K562 (cell line): ENCODE measurements around the gene MRPS26. TPM values are rescaled to one million over a fixed set of nuclear protein-coding genes. Genes with fewer than 3 reads are reported as not detected.

Experiments
- ATAC-seq: fragments of 200-7000 bp; cut with Tn5 transposase; 3 replicates; pipeline ENCODE4 v1.9.1; 2020; ENCODE audit warnings: moderate library complexity
- BruUV-seq: library from RNA; stranded (reverse); fragments of 400-500 nt; replicated peaks from 2 replicates; lab custom pipeline; 2021; lab: Mats Ljungman, UMichigan
- CTCF ChIA-PET: fragments of 300-600 bp; formaldehyde crosslinking; extraction: SDS; loops from one replicate; lab custom pipeline; 2021; ENCODE audit warnings: low intra/inter-chr PET ratio; lab: Yijun Ruan, JAX
- POLR2A ChIA-PET: fragments of 300-600, 350-650 bp; sonication (Branson Sonifier 250); formaldehyde crosslinking; extraction: SDS; loops from one replicate; lab custom pipeline; 2021; ENCODE audit warnings: antibody characterized with exemption, inconsistent platforms; lab: Yijun Ruan, JAX
- DNase-seq, 4 experiments: peaks; one replicate each; pipeline versions ENCODE4 v3.0.0 to v3.0.0-alpha.2; 2011 to 2018; ENCODE audit warnings: low spot score in 3 of 4, mixed read lengths in 3 of 4; ENCODE audit errors: extremely low read depth in 1 of 4
- FAIRE-seq: peaks from 2 replicates; lab custom pipeline; 2011; peaks lifted over from hg19 to GRCh38; lab: Jason Lieb, UNC
- H2AFZ ChIP-seq: 2 replicates; pipeline ENCODE4 v1.6.0; 2011; ENCODE audit warnings: low read depth, low read length, control low read depth, inconsistent platforms
- H3K27ac ChIP-seq: fragments of 200-600 bp; 3 replicates; pipeline ENCODE4 v1.8.0; 2011; ENCODE audit warnings: low read depth, mild to moderate bottlenecking, control low read depth, inconsistent platforms, low read length, moderate library complexity, mixed read lengths; ENCODE audit errors: extremely low read depth
- H3K27me3 ChIP-seq, 2 experiments: fragments of 300-600 bp in 1 of 2; 2 replicates in 1 of 2; 3 replicates in 1 of 2; pipeline versions ENCODE4 v1.6.0 to v1.8.0; 2011; ENCODE audit warnings: inconsistent platforms in 2 of 2, low read length in 2 of 2, mild to moderate bottlenecking in 1 of 2, mixed read lengths in 1 of 2, moderate library complexity in 1 of 2; ENCODE audit not compliant: control insufficient read depth in 2 of 2, insufficient read depth in 2 of 2
- H3K36me3 ChIP-seq: fragments of 300-600 bp; 3 replicates; pipeline ENCODE4 v1.8.0; 2011; ENCODE audit warnings: mild to moderate bottlenecking, low read length, inconsistent platforms; ENCODE audit not compliant: control insufficient read depth, insufficient read depth
- H3K4me1 ChIP-seq, 2 experiments: fragments of 200-600 bp in 1 of 2; replicated peaks in 1 of 2; 2 replicates in 1 of 2; 3 replicates in 1 of 2; pipeline versions ENCODE4 v1.5.1 to v1.8.0; 2011; ENCODE audit warnings: inconsistent platforms in 2 of 2, low read length in 2 of 2, mild to moderate bottlenecking in 1 of 2, mixed read lengths in 1 of 2, moderate library complexity in 1 of 2; ENCODE audit not compliant: control insufficient read depth in 2 of 2, insufficient read depth in 2 of 2
- H3K4me2 ChIP-seq: 2 replicates; pipeline ENCODE4 v1.6.1; 2011; ENCODE audit warnings: low read length, control low read depth, inconsistent platforms, mixed read lengths; ENCODE audit not compliant: insufficient read depth
- H3K4me3 ChIP-seq: fragments of 200-600 bp; sonication (generic), shearing (Covaris generic); 2 replicates; pipeline ENCODE4 v1.5.1; 2016; ENCODE audit warnings: control low read depth, inconsistent platforms
- H3K79me2 ChIP-seq: fragments of 200-600 bp; 3 replicates; pipeline ENCODE4 v1.8.0; 2011; ENCODE audit warnings: low read length, inconsistent platforms; ENCODE audit not compliant: control insufficient read depth, insufficient read depth
- H3K9ac ChIP-seq, 2 experiments: 2 replicates each; pipeline versions ENCODE4 v1.6.0 to v1.6.1; 2011; ENCODE audit warnings: low read depth in 2 of 2, low read length in 2 of 2, control low read depth in 1 of 2, inconsistent platforms in 1 of 2, mild to moderate bottlenecking in 1 of 2, mixed read lengths in 1 of 2; ENCODE audit not compliant: insufficient read depth in 1 of 2
- H3K9me1 ChIP-seq: one replicate; pipeline ENCODE4 v1.6.0; 2011; ENCODE audit warnings: inconsistent platforms, mild to moderate bottlenecking, low read length, moderate library complexity; ENCODE audit not compliant: control insufficient read depth, insufficient read depth
- H3K9me3 ChIP-seq: replicated peaks from 2 replicates; pipeline ENCODE4 v1.5.1; 2011; ENCODE audit warnings: low read depth, low read length, inconsistent platforms; ENCODE audit not compliant: control insufficient read depth, insufficient read depth
- H4K20me1 ChIP-seq: replicated peaks from 2 replicates; pipeline ENCODE4 v1.6.1; 2011; ENCODE audit warnings: low read length, inconsistent platforms, mixed read lengths; ENCODE audit not compliant: control insufficient read depth, insufficient read depth
- GATAD2B ChIP-seq: fragments of 450-650 bp; IDR thresholded peaks from 2 replicates; pipeline ENCODE4 v1.6.1; 2017; ENCODE audit warnings: mild to moderate bottlenecking, borderline replicate concordance
- IFI16 ChIP-seq: fragments of 250-450 bp; sonication (Bioruptor Pico); IDR thresholded peaks from 2 replicates; pipeline ENCODE4 v2.1.2; 2022; ENCODE audit warnings: mild to moderate bottlenecking, inconsistent platforms
- MEIS2 ChIP-seq: fragments of 450-650 bp; IDR thresholded peaks from 2 replicates; pipeline ENCODE4 v1.6.1; 2014; ENCODE audit warnings: mild to moderate bottlenecking; ENCODE audit not compliant: partially characterized antibody
- POLR2AphosphoS5 ChIP-seq: IDR thresholded peaks from 2 replicates; pipeline ENCODE4 v1.6.1; 2011; ENCODE audit warnings: mild to moderate bottlenecking, low read depth, low read length, moderate library complexity; ENCODE audit not compliant: control insufficient read depth, insufficient read depth
- RCOR1 ChIP-seq, 2 experiments: IDR thresholded peaks; 2 replicates each; pipeline ENCODE4 v1.6.1; 2012; ENCODE audit warnings: low read depth in 2 of 2, low read length in 2 of 2, borderline replicate concordance in 1 of 2, improper control_type of control experiment in 1 of 2
- SREBF1 ChIP-seq: fragments of 150-350 bp; IDR thresholded peaks from 2 replicates; pipeline ENCODE4 v1.6.1; 2014; ENCODE audit warnings: antibody characterized with exemption, low read depth, low read length, borderline replicate concordance
- ZNF586 ChIP-seq: fragments of 450-650 bp; formaldehyde crosslinking; conservative IDR thresholded peaks from 2 replicates; pipeline ENCODE4 v1.4.0; 2020; ENCODE audit warnings: mild to moderate bottlenecking, moderate library complexity
- WGBS: fragments of 100-300 bp; shearing (Covaris generic); methylation state at CpG from one replicate; pipeline ENCODE4 v1.1.6; 2016; ENCODE audit warnings: low coverage, mixed read lengths; ENCODE audit not compliant: insufficient coverage; ENCODE audit errors: missing lambda C conversion rate; 5-methylcytosine and 5-hydroxymethylcytosine counted together
- in situ Hi-C: fragments of 300-500 bp; cut with MboI; formaldehyde crosslinking; loops from 4 replicates; pipeline ENCODE4 v1.15.0; 2018; ENCODE audit warnings: inconsistent platforms, mixed read lengths
- intact Hi-C: fragments of 100-400 bp; cut with micrococcal nuclease; formaldehyde crosslinking; loops from 2 replicates; pipeline ENCODE4 v1.14.2; 2022
- polyA plus RNA-seq, 8 experiments: library from polyadenylated mRNA; depleted of rRNA in 4 of 8; stranded (reverse) in 5 of 8; unstranded in 3 of 8; fragments of >200 nt; fragmentation: Nextera tagmentation in 2 of 8; fragmentation: Illumina TruSeq in 1 of 8; extraction: Ambion mirVana in 2 of 8; extraction: Trizol in 1 of 8; gene quantifications; 2 replicates each; pipeline versions ENCODE4 v1.2.1 to v1.2.3, GENCODE V29; 2011 to 2014; ENCODE audit warnings: inconsistent platforms in 1 of 8, missing spikeins in 1 of 8
- total RNA-seq, 7 experiments: library from RNA; depleted of rRNA in 6 of 7; stranded (reverse); fragments of >200 nt in 6 of 7; fragmentation: Illumina TruSeq in 2 of 7; extraction: Trizol in 2 of 7; gene quantifications; 2 replicates each; pipeline versions ENCODE4 v1.2.1 to v1.2.3, GENCODE V29; 2011 to 2021; ENCODE audit warnings: low replicate concordance in 1 of 7
- TF ChIP-seq, protein P1 (sequence below): fragments of 250-450 bp; sonication (Bioruptor Pico); IDR thresholded peaks from 2 replicates; pipeline ENCODE4 v1.8.0; 2022; ENCODE audit warnings: inconsistent platforms

The MRPS26 gene
- total and polyA plus RNA-seq, 9 of the 15 experiments (the other 6 are each of a cell fraction or from before 2014, with no cell fraction given), result 2.7 to 70.5 (median 28.8) TPM

GRCh38 chr20:3039426-3039825 is 6.4 kb upstream of the MRPS26 start:
- 89% methylated on average over 4 of the region's 4 CpGs for WGBS
- Histone ChIP-seq H3K9ac (peak overlapping the region in 1 of 2 experiments; percentile 45; a peak in 1 of 4 replicates), H2AFZ (no peak overlapping the region), H3K9me1 (no peaks in the 10 kb centered on the region), H3K4me1 (peaks cover 6 to 9% of the 10 kb centered on the region in 2 experiments; a peak in 4 of 5 replicates), H3K4me3 (no peak overlapping the region), H3K27me3 (no peaks in the 10 kb centered on the region), H3K36me3 (peaks cover 63% of the 10 kb centered on the region; the same call in 2 of the 3 replicates), H3K27ac (no peak overlapping the region), H3K9me3 (no peaks in the 10 kb centered on the region), H3K79me2 (no peaks in the 10 kb centered on the region), H3K4me2 (no peak overlapping the region), H4K20me1 (no peaks in the 10 kb centered on the region)
- FAIRE-seq (no peak), ATAC-seq (no peak), DNase-seq (no peak)
- in situ Hi-C loops, result no loop called here
- no TSS peak for BruUV-seq
- no peak for TF ChIP-seq SREBF1
- CTCF ChIA-PET, result no interaction called here
- intact Hi-C loops, result no loop called here
- POLR2A ChIA-PET, result interaction anchor here (0.5 to 0.6 kb wide), 4 partner anchors 121 to 674 kb away, joined by 3 to 4 read pairs (median 4); no protein-coding TSS in a partner anchor

DNA sequence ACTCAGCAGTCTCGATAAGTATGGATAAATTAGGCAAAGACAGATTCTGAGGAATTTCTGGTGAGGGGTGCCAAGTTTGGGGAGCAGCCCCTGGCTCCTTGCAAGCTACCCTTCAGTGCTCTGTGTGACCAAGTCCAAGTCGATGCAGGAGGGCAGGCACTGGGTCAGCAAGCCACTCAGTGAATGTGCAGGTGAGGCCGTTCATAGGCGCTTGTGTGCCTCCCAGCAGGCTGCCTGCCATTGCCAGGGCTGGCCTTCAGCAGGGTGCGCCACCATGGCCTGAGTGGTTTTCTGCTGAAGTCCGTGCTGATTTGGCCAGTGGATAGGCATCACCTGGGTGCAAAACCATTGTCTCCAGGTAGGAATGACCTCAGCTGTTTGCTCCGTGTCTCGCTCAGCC is 5.8 kb upstream of the MRPS26 start:
- 91% methylated on average over 5 of the region's 8 CpGs for WGBS
- ATAC-seq (no peak), FAIRE-seq (no peak), DNase-seq (no peak)
- intact Hi-C loops, result no loop called here
- Histone ChIP-seq H3K4me3 (no peak overlapping the region), H3K36me3 (peaks cover 59% of the 10 kb centered on the region; the same call in 2 of the 3 replicates), H3K9me1 (no peaks in the 10 kb centered on the region), H3K4me1 (peaks cover 10 to 13% of the 10 kb centered on the region in 2 experiments; a peak in 4 of 5 replicates), H3K27ac (no peak overlapping the region), H3K4me2 (no peak overlapping the region), H3K79me2 (no peaks in the 10 kb centered on the region), H3K9me3 (no peaks in the 10 kb centered on the region), H3K9ac (no peak overlapping the region), H3K27me3 (no peaks in the 10 kb centered on the region), H2AFZ (no peak overlapping the region), H4K20me1 (no peaks in the 10 kb centered on the region)
- in situ Hi-C loops, result no loop called here
- CTCF ChIA-PET, result no interaction called here
- POLR2A ChIA-PET, result interaction anchor here (0.5 kb wide), 1 partner anchor 120 kb away, joined by 3 read pairs; no protein-coding TSS in a partner anchor
- BruUV-seq, result no TSS peak
- no peak for TF ChIP-seq ZNF586 (CRISPR knock-in tag)
- no peak for TF ChIP-seq POLR2AphosphoS5
- TF ChIP-seq MEIS2, result no peak
- TF ChIP-seq GATAD2B, result no peak
- no peak for TF ChIP-seq RCOR1 (IDR thresholded peaks at IDR 0.05; ENCODE audit: borderline replicate concordance in 1 of 2, low read depth in 2 of 2, low read length in 2 of 2)
- TF ChIP-seq, protein P1, sequence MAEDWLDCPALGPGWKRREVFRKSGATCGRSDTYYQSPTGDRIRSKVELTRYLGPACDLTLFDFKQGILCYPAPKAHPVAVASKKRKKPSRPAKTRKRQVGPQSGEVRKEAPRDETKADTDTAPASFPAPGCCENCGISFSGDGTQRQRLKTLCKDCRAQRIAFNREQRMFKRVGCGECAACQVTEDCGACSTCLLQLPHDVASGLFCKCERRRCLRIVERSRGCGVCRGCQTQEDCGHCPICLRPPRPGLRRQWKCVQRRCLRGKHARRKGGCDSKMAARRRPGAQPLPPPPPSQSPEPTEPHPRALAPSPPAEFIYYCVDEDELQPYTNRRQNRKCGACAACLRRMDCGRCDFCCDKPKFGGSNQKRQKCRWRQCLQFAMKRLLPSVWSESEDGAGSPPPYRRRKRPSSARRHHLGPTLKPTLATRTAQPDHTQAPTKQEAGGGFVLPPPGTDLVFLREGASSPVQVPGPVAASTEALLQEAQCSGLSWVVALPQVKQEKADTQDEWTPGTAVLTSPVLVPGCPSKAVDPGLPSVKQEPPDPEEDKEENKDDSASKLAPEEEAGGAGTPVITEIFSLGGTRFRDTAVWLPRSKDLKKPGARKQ (CRISPR knock-in tag), result no peak
- no peak for TF ChIP-seq IFI16 (CRISPR knock-in tag)
